ENCODE results near the gene ZNF556. TPM values are rescaled to one million over a fixed set of nuclear protein-coding genes. Genes with fewer than 3 reads are reported as not detected.

ZNF556 gene
- total RNA-seq, 2 donors from 2014 or later = not detected

- H3K4me1 Mint-ChIP-seq (ENCODE audit: low read depth in 2 of 2) = peaks cover 7 to 8% of the 10 kb centered on the region in 2 donors
- H3K9me3 Mint-ChIP-seq = no peaks in the 10 kb centered on the region
- peak overlapping the region; percentile 63 for H3K4me3 Mint-ChIP-seq
- no peak for ATAC-seq
- no peaks in the 10 kb centered on the region for H3K27me3 Mint-ChIP-seq
- no peak for DNase-seq (ENCODE audit: low spot score)
- H3K36me3 Mint-ChIP-seq = peaks cover 5% of the 10 kb centered on the region
- peak overlapping the region in 1 of 2 donors; percentile 74 for H3K27ac Mint-ChIP-seq
Measured at GRCh38 chr19:2841855-2842574, 25.1 kb upstream of the ZNF556 start.

GRCh38 chr19:2845107-2845506 lies 22.0 kb upstream of the ZNF556 start:
- ATAC-seq = no peak
- H3K27me3 Mint-ChIP-seq = no peaks in the 10 kb centered on the region

GRCh38 chr19:2846180-2846894 lies 20.8 kb upstream of the ZNF556 start:
- H3K4me1 Mint-ChIP-seq (ENCODE audit: low read depth in 2 of 2) = peaks cover 16% of the 10 kb centered on the region in 2 donors
- H3K36me3 Mint-ChIP-seq = peaks cover 21% of the 10 kb centered on the region
- H3K27me3 Mint-ChIP-seq = no peaks in the 10 kb centered on the region
- ATAC-seq (no peak), DNase-seq (ENCODE audit: low spot score) (no peak)
- H3K9me3 Mint-ChIP-seq = peaks cover 8% of the 10 kb centered on the region
- no peak overlapping the region for H3K27ac Mint-ChIP-seq
- no peak overlapping the region for H3K4me3 Mint-ChIP-seq

More at GRCh38 chr19:2845107-2845506, 22.0 kb upstream of the ZNF556 start:
- no peak overlapping the region for H3K27ac Mint-ChIP-seq
- DNase-seq (ENCODE audit: low spot score) = no peak
- peaks cover under 1% of the 10 kb centered on the region for H3K9me3 Mint-ChIP-seq
- no peak overlapping the region for H3K4me3 Mint-ChIP-seq
- peaks cover 10 to 13% of the 10 kb centered on the region in 2 donors for H3K4me1 Mint-ChIP-seq (ENCODE audit: low read depth in 2 of 2)
- peaks cover 9% of the 10 kb centered on the region for H3K36me3 Mint-ChIP-seq

- Mint-ChIP-seq H3K9me3 (peaks cover 10% of the 10 kb centered on the region), H3K27me3 (no peaks in the 10 kb centered on the region), H3K27ac (no peak overlapping the region), H3K36me3 (peaks cover 33% of the 10 kb centered on the region), H3K4me1 (ENCODE audit: low read depth in 2 of 2) (peaks cover 10 to 11% of the 10 kb centered on the region in 2 donors), H3K4me3 (no peak overlapping the region)
- no peak for ATAC-seq
- no peak for DNase-seq (ENCODE audit: low spot score)
Measured at GRCh38 chr19:2847507-2847906, 19.6 kb upstream of the ZNF556 start.

- H3K36me3 Mint-ChIP-seq = peaks cover 44% of the 10 kb centered on the region
- DNase-seq (ENCODE audit: low spot score) (no peak), ATAC-seq (no peak)
- H3K27me3 Mint-ChIP-seq = no peaks in the 10 kb centered on the region
- H3K27ac Mint-ChIP-seq = no peak overlapping the region
- H3K4me3 Mint-ChIP-seq = no peak overlapping the region
- peaks cover 9 to 11% of the 10 kb centered on the region in 2 donors for H3K4me1 Mint-ChIP-seq (ENCODE audit: low read depth in 2 of 2)
- peaks cover 17% of the 10 kb centered on the region for H3K9me3 Mint-ChIP-seq
Measured at GRCh38 chr19:2848616-2849015, 18.5 kb upstream of the ZNF556 start.

GRCh38 chr19:2850256-2850925 lies 16.7 kb upstream of the ZNF556 start:
- peak overlapping the region; percentile 41 for H3K4me3 Mint-ChIP-seq

GRCh38 chr19:2852598-2852997 lies 14.5 kb upstream of the ZNF556 start:
- Mint-ChIP-seq H3K9me3 (peaks cover 25% of the 10 kb centered on the region), H3K4me1 (ENCODE audit: low read depth in 2 of 2) (peaks cover 13% of the 10 kb centered on the region in 2 donors), H3K27ac (no peak overlapping the region), H3K36me3 (peaks cover 62% of the 10 kb centered on the region), H3K4me3 (no peak overlapping the region), H3K27me3 (no peaks in the 10 kb centered on the region)
- DNase-seq (ENCODE audit: low spot score) = no peak
- no peak for ATAC-seq

More at GRCh38 chr19:2850256-2850925, 16.7 kb upstream of the ZNF556 start:
- peaks cover 25% of the 10 kb centered on the region for H3K9me3 Mint-ChIP-seq
- H3K4me1 Mint-ChIP-seq (ENCODE audit: low read depth in 2 of 2) = peaks cover 9 to 11% of the 10 kb centered on the region in 2 donors
- H3K27me3 Mint-ChIP-seq = no peaks in the 10 kb centered on the region
- no peak for DNase-seq (ENCODE audit: low spot score)
- H3K27ac Mint-ChIP-seq = peak overlapping the region; percentile 24 to 31
- peaks cover 54% of the 10 kb centered on the region for H3K36me3 Mint-ChIP-seq
- ATAC-seq = peak in 1 of 2 donors; percentile 48

- DNase-seq (ENCODE audit: low spot score) (no peak), ATAC-seq (no peak)
- Mint-ChIP-seq H3K4me3 (no peak overlapping the region), H3K27ac (no peak overlapping the region), H3K4me1 (ENCODE audit: low read depth in 2 of 2) (peaks cover 13% of the 10 kb centered on the region in 2 donors), H3K9me3 (peaks cover 25% of the 10 kb centered on the region), H3K36me3 (peaks cover 62% of the 10 kb centered on the region), H3K27me3 (no peaks in the 10 kb centered on the region)
Measured at GRCh38 chr19:2853015-2853606, 14.0 kb upstream of the ZNF556 start.

- no peak overlapping the region for H3K4me3 Mint-ChIP-seq
- no peaks in the 10 kb centered on the region for H3K27me3 Mint-ChIP-seq
- H3K27ac Mint-ChIP-seq = no peak overlapping the region
- DNase-seq (ENCODE audit: low spot score) = no peak
- peaks cover 61% of the 10 kb centered on the region for H3K36me3 Mint-ChIP-seq
- no peak for ATAC-seq
- H3K4me1 Mint-ChIP-seq (ENCODE audit: low read depth in 2 of 2) = peaks cover 10 to 12% of the 10 kb centered on the region in 2 donors
- peaks cover 25% of the 10 kb centered on the region for H3K9me3 Mint-ChIP-seq
Measured at GRCh38 chr19:2854849-2855248, 12.3 kb upstream of the ZNF556 start.

GRCh38 chr19:2856457-2857050 lies 10.6 kb upstream of the ZNF556 start:
- no peak for DNase-seq (ENCODE audit: low spot score)
- H3K36me3 Mint-ChIP-seq = peaks cover 44% of the 10 kb centered on the region
- peaks cover 2 to 4% of the 10 kb centered on the region in 2 donors for H3K4me1 Mint-ChIP-seq (ENCODE audit: low read depth in 2 of 2)
- H3K27me3 Mint-ChIP-seq = no peaks in the 10 kb centered on the region
- H3K4me3 Mint-ChIP-seq = no peak overlapping the region
- no peak overlapping the region for H3K27ac Mint-ChIP-seq
- no peak for ATAC-seq
- peaks cover 17% of the 10 kb centered on the region for H3K9me3 Mint-ChIP-seq

GRCh38 chr19:2858864-2859263 lies 8.3 kb upstream of the ZNF556 start:
- peaks cover 21% of the 10 kb centered on the region for H3K36me3 Mint-ChIP-seq
- H3K27ac Mint-ChIP-seq = no peak overlapping the region
- no peak for DNase-seq (ENCODE audit: low spot score)
- peaks cover 2 to 4% of the 10 kb centered on the region in 2 donors for H3K4me1 Mint-ChIP-seq (ENCODE audit: low read depth in 2 of 2)
- peak in 1 of 2 donors; percentile 28 for ATAC-seq
- no peaks in the 10 kb centered on the region for H3K27me3 Mint-ChIP-seq
- peaks cover 6% of the 10 kb centered on the region for H3K9me3 Mint-ChIP-seq
- H3K4me3 Mint-ChIP-seq = no peak overlapping the region

GRCh38 chr19:2863816-2864215 lies 3.3 kb upstream of the ZNF556 start:
- no peaks in the 10 kb centered on the region for H3K9me3 Mint-ChIP-seq

More at GRCh38 chr19:2863816-2864215, 3.3 kb upstream of the ZNF556 start:
- Mint-ChIP-seq H3K27ac (no peak overlapping the region), H3K4me1 (ENCODE audit: low read depth in 2 of 2) (no peaks in the 10 kb centered on the region), H3K36me3 (no peaks in the 10 kb centered on the region), H3K4me3 (no peak overlapping the region), H3K27me3 (peaks cover 0 to 4% of the 10 kb centered on the region in 2 donors)
- no peak for ATAC-seq
- DNase-seq (ENCODE audit: low spot score) = no peak
